ENCODE results near the gene FAM219A. TPM values are rescaled to one million over a fixed set of nuclear protein-coding genes. Genes with fewer than 3 reads are reported as not detected.

Gene FAM219A
- total RNA-seq, 4 donors from 2014 or later, result 12.6 to 19.2 (median 17.0) TPM

DNA sequence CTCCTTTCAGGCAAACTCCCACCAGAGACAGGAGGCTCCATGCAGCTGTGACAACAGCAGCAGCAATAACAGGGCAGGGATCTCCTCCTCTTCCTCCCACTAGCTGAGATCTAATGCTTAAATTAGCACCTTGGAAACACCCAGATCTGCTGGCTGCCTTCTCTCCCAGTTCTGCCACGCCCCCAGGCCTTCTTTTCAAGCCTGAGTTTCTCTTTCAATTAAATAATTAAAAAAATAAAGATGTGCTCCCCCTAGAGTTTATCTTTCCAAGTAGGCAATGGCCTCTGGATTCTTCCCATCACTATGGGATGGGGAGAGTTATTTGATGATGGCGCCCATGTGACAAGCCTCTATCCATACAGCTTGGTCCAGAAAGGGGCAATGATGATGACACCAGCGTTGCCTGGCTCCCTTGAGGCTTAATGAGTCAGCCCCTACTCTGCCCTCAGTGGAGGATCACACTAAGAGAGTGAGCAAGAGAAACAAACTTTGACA lies 3.8 kb downstream of the FAM219A start:
- H3K4me1 ChIP-seq, result peaks cover 64 to 81% (median 79%) of the 10 kb centered on the region in 4 donors
- no peaks in the 10 kb centered on the region for H3K27me3 ChIP-seq
- intact Hi-C loops (cut with DNase I), result loop anchor here (5.0 kb wide), 1 partner anchor 158 kb away; the partner anchor contains the start of gene RPP25L
- 67% methylated on average over 3 of the region's 3 CpGs for WGBS
- no peak for TF ChIP-seq POLR2A (IDR thresholded peaks at IDR 0.05; ENCODE audit: low read depth)
- TF ChIP-seq, protein P1, sequence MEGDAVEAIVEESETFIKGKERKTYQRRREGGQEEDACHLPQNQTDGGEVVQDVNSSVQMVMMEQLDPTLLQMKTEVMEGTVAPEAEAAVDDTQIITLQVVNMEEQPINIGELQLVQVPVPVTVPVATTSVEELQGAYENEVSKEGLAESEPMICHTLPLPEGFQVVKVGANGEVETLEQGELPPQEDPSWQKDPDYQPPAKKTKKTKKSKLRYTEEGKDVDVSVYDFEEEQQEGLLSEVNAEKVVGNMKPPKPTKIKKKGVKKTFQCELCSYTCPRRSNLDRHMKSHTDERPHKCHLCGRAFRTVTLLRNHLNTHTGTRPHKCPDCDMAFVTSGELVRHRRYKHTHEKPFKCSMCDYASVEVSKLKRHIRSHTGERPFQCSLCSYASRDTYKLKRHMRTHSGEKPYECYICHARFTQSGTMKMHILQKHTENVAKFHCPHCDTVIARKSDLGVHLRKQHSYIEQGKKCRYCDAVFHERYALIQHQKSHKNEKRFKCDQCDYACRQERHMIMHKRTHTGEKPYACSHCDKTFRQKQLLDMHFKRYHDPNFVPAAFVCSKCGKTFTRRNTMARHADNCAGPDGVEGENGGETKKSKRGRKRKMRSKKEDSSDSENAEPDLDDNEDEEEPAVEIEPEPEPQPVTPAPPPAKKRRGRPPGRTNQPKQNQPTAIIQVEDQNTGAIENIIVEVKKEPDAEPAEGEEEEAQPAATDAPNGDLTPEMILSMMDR (IDR thresholded peaks at IDR 0.05), result peak in 1 of 3 experiments; percentile 4
- DNase-seq (ENCODE audit: extremely low spot score), result no peak
- H3K27ac ChIP-seq (replicated peaks in 1 of 4), result peak overlapping the region in 1 of 4 donors; percentile 19
- H3K36me3 ChIP-seq, result no peaks in the 10 kb centered on the region
- no peak overlapping the region for H3K4me3 ChIP-seq
- H3K9me3 ChIP-seq, result no peaks in the 10 kb centered on the region

DNA sequence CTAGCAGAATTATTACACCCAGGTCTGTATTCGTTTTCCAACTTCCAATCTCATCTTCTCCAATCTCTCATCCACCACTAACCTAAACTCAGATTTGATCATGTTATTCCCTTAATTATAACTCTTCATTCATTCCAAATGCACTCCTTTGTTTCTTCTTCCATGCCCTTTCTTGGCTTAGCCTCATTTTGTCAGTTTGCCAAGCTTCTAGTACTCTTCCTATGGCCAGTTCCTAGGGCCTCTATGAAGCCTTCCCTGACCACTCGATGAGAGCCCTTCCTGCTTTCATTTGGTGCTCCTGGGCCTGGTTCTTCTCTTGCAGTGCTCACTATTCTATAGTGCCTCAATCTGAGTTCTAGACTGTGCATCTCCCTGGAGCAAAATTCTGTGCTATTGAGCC lies 5.8 kb downstream of the FAM219A start:
- intact Hi-C loops (cut with DNase I), result no loop called here

DNA sequence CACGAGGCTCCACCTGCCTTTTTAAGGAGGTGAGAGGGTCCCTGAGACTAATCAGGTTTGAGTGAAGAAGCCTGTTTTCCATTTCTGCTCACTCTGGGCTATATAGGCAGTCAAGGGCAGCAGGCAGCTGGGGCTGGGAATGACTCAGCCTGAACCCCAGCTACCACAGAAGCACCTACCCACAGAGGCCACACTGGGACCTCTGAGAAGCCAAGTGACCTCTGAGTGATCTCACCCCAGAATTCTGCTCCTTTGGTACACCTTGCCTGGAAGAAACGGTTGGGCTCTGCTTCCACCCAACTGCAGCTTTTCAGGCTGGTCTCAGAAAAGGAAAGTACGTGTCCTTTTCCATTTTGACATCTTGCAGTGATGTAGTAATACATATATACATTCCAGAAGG lies 6.8 kb downstream of the FAM219A start:
- H3K27ac ChIP-seq (replicated peaks in 1 of 4), result peak overlapping the region in 3 of 4 donors; percentile 8 to 33 (median 25)
- H3K4me3 ChIP-seq, result no peak overlapping the region
- 62% methylated on average over 3 of the region's 3 CpGs for WGBS
- H3K27me3 ChIP-seq, result no peaks in the 10 kb centered on the region
- H3K9me3 ChIP-seq, result no peaks in the 10 kb centered on the region
- H3K36me3 ChIP-seq, result no peaks in the 10 kb centered on the region
- no peak for TF ChIP-seq POLR2A (IDR thresholded peaks at IDR 0.05; ENCODE audit: low read depth)
- TF ChIP-seq EP300 (IDR thresholded peaks at IDR 0.05), result no peak
- TF ChIP-seq, protein P1 (IDR thresholded peaks at IDR 0.05), result no peak
- TF ChIP-seq POLR2AphosphoS5 (IDR thresholded peaks at IDR 0.05), result no peak
- intact Hi-C loops (cut with DNase I), result no loop called here
- peaks cover 61 to 66% (median 62%) of the 10 kb centered on the region in 4 donors for H3K4me1 ChIP-seq
- DNase-seq (ENCODE audit: extremely low spot score), result no peak

More for the DNA sequence above, 5.8 kb downstream of the FAM219A start:
- Histone ChIP-seq H3K4me3 (no peak overlapping the region), H3K27ac (replicated peaks in 1 of 4) (no peak overlapping the region), H3K27me3 (no peaks in the 10 kb centered on the region), H3K9me3 (no peaks in the 10 kb centered on the region), H3K4me1 (peaks cover 64 to 73% (median 71%) of the 10 kb centered on the region in 4 donors), H3K36me3 (no peaks in the 10 kb centered on the region)
- WGBS, result 78% methylated on average over 2 of the region's 2 CpGs
- no peak for TF ChIP-seq POLR2AphosphoS5 (IDR thresholded peaks at IDR 0.05)
- no peak for TF ChIP-seq EP300 (IDR thresholded peaks at IDR 0.05)
- TF ChIP-seq POLR2A (IDR thresholded peaks at IDR 0.05; ENCODE audit: low read depth), result no peak
- TF ChIP-seq, protein P1 (IDR thresholded peaks at IDR 0.05), result no peak
- no peak for DNase-seq (ENCODE audit: extremely low spot score)

DNA sequence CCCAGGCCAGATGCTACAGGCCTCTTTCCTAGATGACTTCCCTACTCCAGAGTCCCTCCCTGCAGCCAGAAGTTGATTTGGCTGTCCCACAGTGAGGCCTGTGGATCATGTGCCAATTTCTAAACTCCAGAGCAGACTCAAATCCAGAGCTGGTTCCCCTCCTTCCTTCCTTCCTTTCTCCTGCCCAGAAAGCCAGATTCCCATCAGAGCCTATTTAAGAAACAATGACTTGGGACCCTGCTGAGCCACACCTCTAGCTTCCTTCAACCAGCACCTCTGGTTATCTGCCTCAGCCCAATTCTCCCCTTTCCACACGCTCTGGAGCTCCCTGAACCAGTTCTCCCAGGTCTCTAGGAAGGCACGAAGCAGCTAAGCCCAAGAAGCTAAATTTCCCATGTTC lies 7.2 kb downstream of the FAM219A start:
- no peak for DNase-seq (ENCODE audit: extremely low spot score)
- no peak overlapping the region for H3K4me3 ChIP-seq
- H3K4me1 ChIP-seq, result peaks cover 57 to 66% (median 58%) of the 10 kb centered on the region in 4 donors
- no peaks in the 10 kb centered on the region for H3K36me3 ChIP-seq
- H3K9me3 ChIP-seq, result no peaks in the 10 kb centered on the region
- intact Hi-C loops (cut with DNase I), result no loop called here
- peak overlapping the region in 3 of 4 donors; percentile 8 to 33 (median 25) for H3K27ac ChIP-seq (replicated peaks in 1 of 4)
- no peaks in the 10 kb centered on the region for H3K27me3 ChIP-seq
- TF ChIP-seq POLR2A (IDR thresholded peaks at IDR 0.05; ENCODE audit: low read depth) (no peak), EP300 (IDR thresholded peaks at IDR 0.05) (no peak), POLR2AphosphoS5 (IDR thresholded peaks at IDR 0.05) (no peak)
- TF ChIP-seq, protein P1 (IDR thresholded peaks at IDR 0.05), result no peak
- WGBS, result 71% methylated on average over 2 of the region's 2 CpGs

DNA sequence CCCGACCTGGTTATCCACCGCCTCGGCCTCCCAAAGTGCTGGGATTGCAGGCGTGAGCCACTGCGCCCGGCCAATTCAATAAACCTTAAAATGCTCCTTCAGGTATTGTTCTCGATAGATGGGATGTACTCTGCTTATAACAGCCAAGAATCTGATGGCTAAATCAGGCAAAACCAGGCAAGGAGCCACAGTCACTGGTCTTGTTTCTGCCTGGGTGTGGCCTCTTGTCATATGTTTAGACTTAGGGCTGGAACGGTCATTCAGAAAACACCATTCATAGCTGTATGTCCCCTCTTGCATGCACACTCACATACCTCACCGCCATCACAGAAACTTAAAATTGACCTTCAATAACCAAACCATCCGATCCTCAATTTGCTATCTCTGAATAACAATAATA lies 7.7 kb downstream of the FAM219A start:
- Histone ChIP-seq H3K4me1 (peaks cover 52 to 66% (median 54%) of the 10 kb centered on the region in 4 donors), H3K27me3 (no peaks in the 10 kb centered on the region), H3K27ac (replicated peaks in 1 of 4) (no peak overlapping the region), H3K9me3 (no peaks in the 10 kb centered on the region), H3K36me3 (no peaks in the 10 kb centered on the region), H3K4me3 (no peak overlapping the region)
- no peak for DNase-seq (ENCODE audit: extremely low spot score)
- intact Hi-C loops (cut with DNase I), result no loop called here
- TF ChIP-seq, protein P1 (IDR thresholded peaks at IDR 0.05), result no peak
- TF ChIP-seq EP300 (IDR thresholded peaks at IDR 0.05) (no peak), POLR2A (IDR thresholded peaks at IDR 0.05; ENCODE audit: low read depth) (no peak), POLR2AphosphoS5 (IDR thresholded peaks at IDR 0.05) (no peak)
- 92% methylated on average over 10 of the region's 10 CpGs for WGBS

All from esophagus muscularis mucosa (tissue), 4 donors.